ENCODE measurements around the gene NUP50. TPM values are rescaled to one million over a fixed set of nuclear protein-coding genes. Genes with fewer than 3 reads are reported as not detected.

NUP50 gene
- total and polyA plus RNA-seq, 2 of the 13 experiments (the other 11 are each of a cell fraction or from before 2014, with no cell fraction given) = 14.2 to 52.4 TPM

DNA sequence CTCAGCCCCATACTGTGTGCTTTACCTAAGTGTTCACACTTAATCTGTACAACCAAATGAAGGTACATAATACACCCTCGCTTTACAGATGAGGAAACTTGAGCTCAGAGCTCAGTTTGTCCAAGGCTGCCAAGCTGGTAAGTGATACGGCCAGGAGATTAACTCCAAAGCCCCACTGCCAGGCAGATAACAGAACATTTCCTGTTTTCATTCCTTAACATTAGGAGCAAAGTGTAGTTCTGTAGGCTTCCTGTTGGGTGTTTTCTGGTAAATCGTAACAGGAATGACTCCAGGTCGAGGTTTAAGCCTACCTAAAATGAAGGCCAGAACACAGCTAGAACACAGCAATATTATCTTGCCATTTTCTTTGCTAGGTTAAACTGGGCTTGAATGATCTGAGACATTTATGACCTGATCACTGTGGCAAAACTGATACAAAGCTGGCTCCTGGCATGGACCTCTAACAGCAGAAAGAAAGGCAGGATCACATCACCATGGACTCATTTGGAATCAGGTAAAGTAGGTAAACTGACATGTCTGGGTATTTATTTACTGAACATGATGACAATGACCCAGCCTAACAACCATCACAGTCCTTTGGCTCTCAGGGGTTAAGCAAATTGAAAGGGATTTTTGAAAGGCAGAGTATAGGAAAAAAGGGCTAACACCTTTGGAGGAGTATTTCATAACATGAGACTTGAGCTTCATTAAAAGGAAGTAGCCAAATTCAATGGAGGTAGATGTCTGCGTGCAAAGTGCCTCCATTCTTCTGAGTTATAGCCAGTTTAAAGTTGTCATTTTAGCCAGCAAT is 3.9 kb upstream of the NUP50 start (continued):
- TF ChIP-seq, protein P1, sequence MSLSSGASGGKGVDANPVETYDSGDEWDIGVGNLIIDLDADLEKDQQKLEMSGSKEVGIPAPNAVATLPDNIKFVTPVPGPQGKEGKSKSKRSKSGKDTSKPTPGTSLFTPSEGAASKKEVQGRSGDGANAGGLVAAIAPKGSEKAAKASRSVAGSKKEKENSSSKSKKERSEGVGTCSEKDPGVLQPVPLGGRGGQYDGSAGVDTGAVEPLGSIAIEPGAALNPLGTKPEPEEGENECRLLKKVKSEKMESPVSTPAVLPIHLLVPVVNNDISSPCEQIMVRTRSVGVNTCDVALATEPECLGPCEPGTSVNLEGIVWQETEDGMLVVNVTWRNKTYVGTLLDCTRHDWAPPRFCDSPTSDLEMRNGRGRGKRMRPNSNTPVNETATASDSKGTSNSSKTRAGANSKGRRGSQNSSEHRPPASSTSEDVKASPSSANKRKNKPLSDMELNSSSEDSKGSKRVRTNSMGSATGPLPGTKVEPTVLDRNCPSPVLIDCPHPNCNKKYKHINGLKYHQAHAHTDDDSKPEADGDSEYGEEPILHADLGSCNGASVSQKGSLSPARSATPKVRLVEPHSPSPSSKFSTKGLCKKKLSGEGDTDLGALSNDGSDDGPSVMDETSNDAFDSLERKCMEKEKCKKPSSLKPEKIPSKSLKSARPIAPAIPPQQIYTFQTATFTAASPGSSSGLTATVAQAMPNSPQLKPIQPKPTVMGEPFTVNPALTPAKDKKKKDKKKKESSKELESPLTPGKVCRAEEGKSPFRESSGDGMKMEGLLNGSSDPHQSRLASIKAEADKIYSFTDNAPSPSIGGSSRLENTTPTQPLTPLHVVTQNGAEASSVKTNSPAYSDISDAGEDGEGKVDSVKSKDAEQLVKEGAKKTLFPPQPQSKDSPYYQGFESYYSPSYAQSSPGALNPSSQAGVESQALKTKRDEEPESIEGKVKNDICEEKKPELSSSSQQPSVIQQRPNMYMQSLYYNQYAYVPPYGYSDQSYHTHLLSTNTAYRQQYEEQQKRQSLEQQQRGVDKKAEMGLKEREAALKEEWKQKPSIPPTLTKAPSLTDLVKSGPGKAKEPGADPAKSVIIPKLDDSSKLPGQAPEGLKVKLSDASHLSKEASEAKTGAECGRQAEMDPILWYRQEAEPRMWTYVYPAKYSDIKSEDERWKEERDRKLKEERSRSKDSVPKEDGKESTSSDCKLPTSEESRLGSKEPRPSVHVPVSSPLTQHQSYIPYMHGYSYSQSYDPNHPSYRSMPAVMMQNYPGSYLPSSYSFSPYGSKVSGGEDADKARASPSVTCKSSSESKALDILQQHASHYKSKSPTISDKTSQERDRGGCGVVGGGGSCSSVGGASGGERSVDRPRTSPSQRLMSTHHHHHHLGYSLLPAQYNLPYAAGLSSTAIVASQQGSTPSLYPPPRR (CRISPR knock-in tag; IDR thresholded peaks at IDR 0.05; ENCODE audit: borderline replicate concordance) = no peak
- TF ChIP-seq, protein P2, sequence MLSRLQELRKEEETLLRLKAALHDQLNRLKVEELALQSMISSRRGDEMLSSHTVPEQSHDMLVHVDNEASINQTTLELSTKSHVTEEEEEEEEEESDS (CRISPR knock-in tag; IDR thresholded peaks at IDR 0.05; ENCODE audit: borderline replicate concordance) = no peak
- TF ChIP-seq ZNF292 (CRISPR knock-in tag; IDR thresholded peaks at IDR 0.05; ENCODE audit: borderline replicate concordance, low read depth) = no peak
- TF ChIP-seq, protein P3, sequence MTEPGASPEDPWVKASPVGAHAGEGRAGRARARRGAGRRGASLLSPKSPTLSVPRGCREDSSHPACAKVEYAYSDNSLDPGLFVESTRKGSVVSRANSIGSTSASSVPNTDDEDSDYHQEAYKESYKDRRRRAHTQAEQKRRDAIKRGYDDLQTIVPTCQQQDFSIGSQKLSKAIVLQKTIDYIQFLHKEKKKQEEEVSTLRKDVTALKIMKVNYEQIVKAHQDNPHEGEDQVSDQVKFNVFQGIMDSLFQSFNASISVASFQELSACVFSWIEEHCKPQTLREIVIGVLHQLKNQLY (CRISPR knock-in tag; IDR thresholded peaks at IDR 0.05) = no peak
- TF ChIP-seq HDAC2 (CRISPR knock-in tag; IDR thresholded peaks at IDR 0.05) = peak; percentile 67
- no peak for TF ChIP-seq ZNF382 (CRISPR knock-in tag; IDR thresholded peaks at IDR 0.05; ENCODE audit: borderline replicate concordance)
- TF ChIP-seq ZNF768 (CRISPR knock-in tag; IDR thresholded peaks at IDR 0.05) = no peak
- TF ChIP-seq ELF3 (CRISPR knock-in tag; IDR thresholded peaks at IDR 0.05) = peak; percentile 94
- peak; percentile 44; the same call in 1 of the 2 replicates for TF ChIP-seq ELF1 (CRISPR knock-in tag; IDR thresholded peaks at IDR 0.05)
- TF ChIP-seq RFXAP (CRISPR knock-in tag; IDR thresholded peaks at IDR 0.05; ENCODE audit: borderline replicate concordance) = no peak
- TF ChIP-seq SMYD3 (CRISPR knock-in tag; IDR thresholded peaks at IDR 0.05) = no peak
- peak; percentile 78; the same call in 1 of the 2 replicates for TF ChIP-seq FOXO1 (CRISPR knock-in tag; IDR thresholded peaks at IDR 0.05)
- TF ChIP-seq, protein P4, sequence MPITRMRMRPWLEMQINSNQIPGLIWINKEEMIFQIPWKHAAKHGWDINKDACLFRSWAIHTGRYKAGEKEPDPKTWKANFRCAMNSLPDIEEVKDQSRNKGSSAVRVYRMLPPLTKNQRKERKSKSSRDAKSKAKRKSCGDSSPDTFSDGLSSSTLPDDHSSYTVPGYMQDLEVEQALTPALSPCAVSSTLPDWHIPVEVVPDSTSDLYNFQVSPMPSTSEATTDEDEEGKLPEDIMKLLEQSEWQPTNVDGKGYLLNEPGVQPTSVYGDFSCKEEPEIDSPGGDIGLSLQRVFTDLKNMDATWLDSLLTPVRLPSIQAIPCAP (CRISPR knock-in tag; IDR thresholded peaks at IDR 0.05; ENCODE audit: low read depth) = no peak
- no peak for TF ChIP-seq NAIF1 (CRISPR knock-in tag; IDR thresholded peaks at IDR 0.05; ENCODE audit: borderline replicate concordance)
- TF ChIP-seq, protein P5, sequence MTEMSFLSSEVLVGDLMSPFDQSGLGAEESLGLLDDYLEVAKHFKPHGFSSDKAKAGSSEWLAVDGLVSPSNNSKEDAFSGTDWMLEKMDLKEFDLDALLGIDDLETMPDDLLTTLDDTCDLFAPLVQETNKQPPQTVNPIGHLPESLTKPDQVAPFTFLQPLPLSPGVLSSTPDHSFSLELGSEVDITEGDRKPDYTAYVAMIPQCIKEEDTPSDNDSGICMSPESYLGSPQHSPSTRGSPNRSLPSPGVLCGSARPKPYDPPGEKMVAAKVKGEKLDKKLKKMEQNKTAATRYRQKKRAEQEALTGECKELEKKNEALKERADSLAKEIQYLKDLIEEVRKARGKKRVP (CRISPR knock-in tag; IDR thresholded peaks at IDR 0.05) = 0 out of 4 replicates have a peak, but pooled peaks of 1 of the 2 experiments have one; percentile 30
- TF ChIP-seq, protein P6, sequence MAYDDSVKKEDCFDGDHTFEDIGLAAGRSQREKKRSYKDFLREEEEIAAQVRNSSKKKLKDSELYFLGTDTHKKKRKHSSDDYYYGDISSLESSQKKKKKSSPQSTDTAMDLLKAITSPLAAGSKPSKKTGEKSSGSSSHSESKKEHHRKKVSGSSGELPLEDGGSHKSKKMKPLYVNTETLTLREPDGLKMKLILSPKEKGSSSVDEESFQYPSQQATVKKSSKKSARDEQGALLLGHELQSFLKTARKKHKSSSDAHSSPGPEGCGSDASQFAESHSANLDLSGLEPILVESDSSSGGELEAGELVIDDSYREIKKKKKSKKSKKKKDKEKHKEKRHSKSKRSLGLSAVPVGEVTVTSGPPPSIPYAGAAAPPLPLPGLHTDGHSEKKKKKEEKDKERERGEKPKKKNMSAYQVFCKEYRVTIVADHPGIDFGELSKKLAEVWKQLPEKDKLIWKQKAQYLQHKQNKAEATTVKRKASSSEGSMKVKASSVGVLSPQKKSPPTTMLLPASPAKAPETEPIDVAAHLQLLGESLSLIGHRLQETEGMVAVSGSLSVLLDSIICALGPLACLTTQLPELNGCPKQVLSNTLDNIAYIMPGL (CRISPR knock-in tag; IDR thresholded peaks at IDR 0.05; ENCODE audit: borderline replicate concordance in 1 of 2, low read depth in 1 of 2) = no peak; a peak in 1 of 4 replicates
- TF ChIP-seq ZFYVE20 (CRISPR knock-in tag; IDR thresholded peaks at IDR 0.05; ENCODE audit: borderline replicate concordance, low read depth) = no peak
